Measurements from ENCODE around the gene GYS2. TPM values are rescaled to one million over a fixed set of nuclear protein-coding genes. Genes with fewer than 3 reads are reported as not detected.

The GYS2 gene
- total and polyA plus RNA-seq, 8 donors, result 0.33 TPM; not detected in 7

- H3K27ac ChIP-seq, result no peak overlapping the region
- no peaks in the 10 kb centered on the region for H3K27me3 ChIP-seq
- intact Hi-C loops (cut with DNase I; ENCODE audit: low total_unique reads), result no loop called here
- H3K4me3 ChIP-seq, result no peak overlapping the region
- no peaks in the 10 kb centered on the region for H3K9me3 ChIP-seq
- no peaks in the 10 kb centered on the region for H3K4me1 ChIP-seq
- TF ChIP-seq POLR2AphosphoS5 (IDR thresholded peaks at IDR 0.05) (no peak), CTCF (IDR thresholded peaks at IDR 0.05) (no peak), POLR2A (IDR thresholded peaks at IDR 0.05) (no peak), EP300 (IDR thresholded peaks at IDR 0.05) (no peak)
- 12 to 37% (median 26%) methylated on average over 1 of the region's 1 CpG for WGBS, 5 donors
- DNase-seq, result no peak
- H3K36me3 ChIP-seq, result peaks cover 0 to 25% (median 9%) of the 10 kb centered on the region in 4 donors
These were observed 83.1 kb downstream of the GYS2 start for GRCh38 chr12:21521541-21521940.

GRCh38 chr12:21518451-21518850 lies 86.2 kb downstream of the GYS2 start:
- H3K36me3 ChIP-seq, result peaks cover 9 to 56% (median 39%) of the 10 kb centered on the region in 4 donors
- no peak for DNase-seq
- no peaks in the 10 kb centered on the region for H3K9me3 ChIP-seq
- intact Hi-C loops (cut with DNase I; ENCODE audit: low total_unique reads), result no loop called here
- no peak overlapping the region for H3K27ac ChIP-seq
- TF ChIP-seq POLR2AphosphoS5 (IDR thresholded peaks at IDR 0.05), result no peak
- no peaks in the 10 kb centered on the region for H3K27me3 ChIP-seq
- 84 to 94% (median 91%) methylated on average over 3 of the region's 3 CpGs for WGBS, 5 donors
- H3K4me3 ChIP-seq, result no peak overlapping the region
- no peaks in the 10 kb centered on the region for H3K4me1 ChIP-seq

GRCh38 chr12:21516281-21516680 lies 88.4 kb downstream of the GYS2 start:
- intact Hi-C loops (cut with DNase I; ENCODE audit: low total_unique reads), result no loop called here
- H3K4me1 ChIP-seq, result no peaks in the 10 kb centered on the region
- H3K27me3 ChIP-seq, result no peaks in the 10 kb centered on the region
- TF ChIP-seq EP300 (IDR thresholded peaks at IDR 0.05) (no peak), CTCF (IDR thresholded peaks at IDR 0.05) (no peak), POLR2A (IDR thresholded peaks at IDR 0.05) (no peak), POLR2AphosphoS5 (IDR thresholded peaks at IDR 0.05) (no peak)
- peaks cover 9 to 75% (median 57%) of the 10 kb centered on the region in 4 donors for H3K36me3 ChIP-seq
- H3K9me3 ChIP-seq, result no peaks in the 10 kb centered on the region
- H3K4me3 ChIP-seq, result no peak overlapping the region
- no peak overlapping the region for H3K27ac ChIP-seq
- WGBS, 5 donors, result 91 to 98% (median 94%) methylated on average over 2 of the region's 2 CpGs
- DNase-seq, result no peak

GRCh38 chr12:21509768-21510167 lies 94.9 kb downstream of the GYS2 start:
- WGBS, 5 donors, result 38 to 45% (median 43%) methylated on average over 2 of the region's 2 CpGs
- H3K36me3 ChIP-seq, result peaks cover 0 to 65% (median 50%) of the 10 kb centered on the region in 4 donors
- no peak overlapping the region for H3K27ac ChIP-seq
- TF ChIP-seq CTCF (IDR thresholded peaks at IDR 0.05) (no peak), POLR2A (IDR thresholded peaks at IDR 0.05) (no peak), EP300 (IDR thresholded peaks at IDR 0.05) (no peak), POLR2AphosphoS5 (IDR thresholded peaks at IDR 0.05) (no peak)
- intact Hi-C loops (cut with DNase I; ENCODE audit: low total_unique reads), result no loop called here
- H3K4me3 ChIP-seq, result no peak overlapping the region
- peak in 1 of 2 donors; percentile 8 for DNase-seq
- peaks cover 0 to 11% (median 5%) of the 10 kb centered on the region in 4 donors for H3K4me1 ChIP-seq
- H3K9me3 ChIP-seq, result no peaks in the 10 kb centered on the region
- H3K27me3 ChIP-seq, result no peaks in the 10 kb centered on the region

- H3K4me1 ChIP-seq, result peaks cover 6 to 30% (median 20%) of the 10 kb centered on the region in 4 donors
- peaks cover 0 to 46% (median 31%) of the 10 kb centered on the region in 4 donors for H3K36me3 ChIP-seq
- no peak overlapping the region for H3K4me3 ChIP-seq
- TF ChIP-seq POLR2AphosphoS5 (IDR thresholded peaks at IDR 0.05) (no peak), CTCF (IDR thresholded peaks at IDR 0.05) (no peak), POLR2A (IDR thresholded peaks at IDR 0.05) (no peak), EP300 (IDR thresholded peaks at IDR 0.05) (no peak)
- no peaks in the 10 kb centered on the region for H3K9me3 ChIP-seq
- no peak for DNase-seq
- intact Hi-C loops (cut with DNase I; ENCODE audit: low total_unique reads), result no loop called here
- H3K27me3 ChIP-seq, result no peaks in the 10 kb centered on the region
- no peak overlapping the region for H3K27ac ChIP-seq
- WGBS, 5 donors, result 67 to 86% (median 74%) methylated on average over 2 of the region's 2 CpGs
These were observed 96.8 kb downstream of the GYS2 start for GRCh38 chr12:21507849-21508248.
